ENCODE results near the gene DPH1.

DPH1 gene

GRCh38 chr17:2049333-2050299, 19.7 kb downstream of the DPH1 start:
- DNase-seq (ENCODE audit: low read depth, low spot score) = no peak

- DNase-seq (ENCODE audit: low read depth, low spot score) = no peak
Observed at GRCh38 chr17:2050300-2051060, 20.5 kb downstream of the DPH1 start.

DNA sequence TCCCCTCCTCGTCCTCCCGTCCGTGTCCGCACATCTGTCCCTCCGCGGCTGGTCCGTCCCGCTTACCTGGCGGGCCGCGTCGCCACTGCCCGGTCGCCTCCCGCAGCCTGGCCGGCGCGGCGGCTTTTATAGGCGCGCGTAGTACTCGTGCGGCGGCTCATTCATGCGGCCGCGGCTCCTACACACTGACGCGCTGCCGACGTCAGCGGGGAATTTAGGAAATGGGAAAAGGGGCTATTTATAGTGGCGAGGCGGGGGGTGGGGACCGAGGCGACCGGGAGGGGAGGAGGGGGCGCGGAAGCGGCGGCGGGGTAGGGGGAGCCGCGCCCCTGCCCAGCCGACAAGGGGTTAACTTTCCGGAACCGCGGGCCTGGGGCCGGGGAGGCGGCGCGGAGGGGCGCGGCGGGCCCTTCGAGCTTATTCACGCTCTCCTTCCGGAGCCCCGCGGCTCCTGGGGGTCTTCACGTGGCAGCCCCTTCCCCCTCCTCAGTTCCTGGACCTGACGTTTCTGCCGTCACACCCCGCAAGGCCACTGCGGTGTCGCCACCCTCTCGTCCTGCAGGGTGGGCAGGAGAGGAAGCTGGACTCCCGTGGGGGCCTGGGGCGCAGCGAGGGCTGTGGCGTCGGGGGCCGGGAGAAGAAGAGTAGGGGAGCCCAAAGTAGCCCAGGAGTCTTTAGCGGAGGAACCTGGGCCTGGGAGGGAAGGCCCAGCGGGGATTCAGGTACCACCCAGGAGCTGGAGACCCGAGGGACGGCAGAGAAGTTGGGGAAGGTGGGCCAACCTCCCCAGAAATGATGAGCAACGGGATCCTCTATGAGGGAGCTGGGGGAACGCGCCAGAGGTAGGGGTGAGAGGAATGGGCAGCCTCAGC, 21.3 kb downstream of the DPH1 start:
- DNase-seq (ENCODE audit: low read depth, low spot score) = no peak

GRCh38 chr17:2051933-2052559, 22.1 kb downstream of the DPH1 start:
- no peak for DNase-seq (ENCODE audit: low read depth, low spot score)

DNA sequence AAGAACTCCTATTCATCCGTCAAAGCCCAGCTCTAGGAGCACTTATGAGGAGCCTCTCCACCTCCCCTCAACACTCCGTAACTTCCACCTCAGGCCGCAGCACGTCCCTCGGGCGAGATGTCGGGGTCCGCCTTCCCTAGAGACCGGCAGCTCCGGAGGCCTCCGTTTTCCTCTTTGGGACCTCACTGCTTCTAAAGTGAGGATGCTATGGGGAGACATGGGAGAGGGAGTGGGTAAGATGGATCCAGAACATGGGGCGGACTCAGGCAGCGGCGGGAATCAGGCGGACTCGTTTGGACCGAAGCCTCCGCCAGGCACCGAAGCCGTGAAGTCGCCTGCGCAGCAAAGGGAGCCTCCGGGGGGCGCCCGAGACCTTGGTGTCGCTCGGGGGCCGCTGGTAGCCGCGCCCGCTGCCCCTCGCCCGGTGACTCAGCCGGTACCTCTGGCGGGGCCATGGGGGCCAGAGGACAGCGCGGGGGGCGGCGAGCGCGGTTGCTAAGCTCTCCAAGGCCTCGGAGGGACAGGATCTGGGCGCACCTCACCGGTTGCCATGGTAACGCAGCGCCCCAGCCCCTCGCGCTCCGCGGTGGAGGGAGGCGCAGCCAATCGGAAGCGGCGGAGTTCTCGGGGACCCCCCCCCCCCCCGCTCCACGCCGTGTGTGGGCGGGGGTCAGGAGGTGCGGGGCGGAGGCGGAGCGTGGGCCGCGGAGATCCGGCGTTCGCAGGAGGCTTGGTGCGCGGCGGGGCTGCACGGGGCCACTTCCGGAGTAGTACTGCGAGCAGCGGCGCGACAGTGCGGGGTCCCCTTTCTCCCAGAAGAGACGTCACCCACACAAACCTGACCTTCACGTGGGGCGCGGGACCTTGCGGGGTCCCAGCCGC, 23.7 kb downstream of the DPH1 start:
- DNase-seq (ENCODE audit: low read depth, low spot score) = no peak

DNA sequence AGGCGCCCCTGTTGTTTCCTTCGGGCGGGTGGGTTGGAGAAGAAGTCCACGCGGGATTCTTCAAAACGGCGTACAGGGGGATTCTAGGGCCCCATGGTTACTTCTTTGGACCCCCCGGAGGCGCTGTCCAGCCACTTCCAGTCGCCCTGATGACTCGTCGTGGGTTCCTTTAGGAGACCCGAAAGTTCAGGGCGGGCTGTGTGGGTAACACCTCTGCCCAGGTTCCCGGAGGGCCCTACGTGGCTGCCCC, 24.2 kb downstream of the DPH1 start:
- no peak for DNase-seq (ENCODE audit: low read depth, low spot score)

DNA sequence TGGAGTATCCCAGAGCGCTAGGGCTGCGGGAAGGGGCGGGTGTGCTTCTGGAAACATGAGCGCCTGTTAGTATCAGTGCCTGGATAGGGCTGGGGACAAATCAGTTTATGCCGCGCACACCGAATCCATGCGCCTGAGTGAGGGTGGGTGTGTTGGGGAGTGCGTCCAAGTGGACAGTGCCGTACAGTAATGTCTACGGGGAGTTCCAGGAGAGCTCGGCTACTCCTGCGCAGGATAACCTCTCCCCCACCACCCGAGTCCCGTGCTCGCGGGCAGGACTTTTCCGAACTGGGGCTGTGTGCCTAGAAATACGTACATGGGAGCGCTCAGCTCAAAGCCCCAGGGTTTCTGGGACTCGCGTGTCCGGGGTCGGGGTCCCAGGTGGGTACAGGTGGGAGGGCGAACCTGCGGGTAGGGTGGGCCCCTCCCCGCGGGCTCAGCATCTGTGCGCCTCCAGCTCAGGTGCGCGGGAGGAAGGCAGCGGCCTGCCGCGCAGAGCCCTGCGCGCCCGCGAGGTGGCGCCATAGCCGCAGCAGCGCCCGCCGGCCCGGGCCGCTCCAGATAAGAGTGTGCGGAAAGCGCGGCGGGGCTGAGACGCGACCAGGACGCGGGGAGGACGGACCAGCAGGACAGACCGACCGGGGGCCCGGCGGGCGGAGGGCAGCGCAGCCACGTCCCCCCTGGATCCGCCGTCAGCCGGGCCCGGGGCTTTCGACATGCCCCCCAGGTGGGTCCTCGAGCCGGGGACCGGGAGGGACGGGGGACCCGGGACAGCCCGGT, 24.7 kb downstream of the DPH1 start, which contains the start of gene HIC1:
HIC1 (plus strand) TSS at position 592 of the 780 bp plus-strand sequence. CDS start 1,588 bp downstream, outside the sequence.
- DNase-seq (ENCODE audit: low read depth, low spot score) = no peak

DNA sequence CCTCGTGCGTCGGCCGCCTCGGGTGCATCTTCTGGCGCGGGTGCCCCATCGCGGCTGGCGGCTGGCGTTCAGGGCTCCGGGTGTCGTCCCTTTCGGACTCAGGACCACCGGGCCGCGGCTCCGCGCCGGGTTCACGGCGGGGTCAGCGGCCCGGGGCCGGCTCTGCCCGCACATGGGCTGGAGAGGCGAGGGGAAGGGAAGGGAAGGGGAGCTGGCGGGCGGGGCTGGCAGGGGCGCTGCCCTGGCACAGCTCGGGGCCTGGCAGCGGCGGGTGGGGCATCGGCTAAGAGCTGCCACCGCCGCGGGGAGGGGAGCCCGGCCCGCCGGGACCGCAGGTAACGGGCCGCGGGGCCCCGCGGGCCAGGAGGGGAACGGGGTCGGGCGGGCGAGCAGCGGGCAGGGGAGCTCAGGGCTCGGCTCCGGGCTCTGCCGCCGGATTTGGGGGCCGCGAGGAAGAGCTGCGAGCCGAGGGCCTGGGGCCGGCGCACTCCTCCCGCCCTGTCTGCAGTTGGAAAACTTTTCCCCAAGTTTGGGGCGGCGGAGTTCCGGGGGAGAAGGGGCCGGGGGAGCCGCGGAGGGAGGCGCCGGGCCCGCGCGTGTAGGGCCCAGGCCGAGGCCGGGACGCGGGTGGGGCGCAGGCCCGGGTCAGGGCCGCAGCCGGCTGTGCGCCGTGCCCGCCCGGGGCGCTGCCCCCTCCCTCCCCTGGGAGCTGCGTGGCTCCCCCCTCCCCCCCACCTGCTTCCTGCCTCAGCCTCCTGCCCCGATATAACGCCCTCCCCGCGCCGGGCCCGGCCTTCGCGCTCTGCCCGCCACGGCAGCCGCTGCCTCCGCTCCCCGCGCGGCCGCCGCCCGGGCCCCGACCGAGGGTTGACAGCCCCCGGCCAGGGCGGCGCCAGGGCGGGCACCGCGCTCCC, 25.6 kb downstream of the DPH1 start:
- no peak for DNase-seq (ENCODE audit: low read depth, low spot score)

DNA sequence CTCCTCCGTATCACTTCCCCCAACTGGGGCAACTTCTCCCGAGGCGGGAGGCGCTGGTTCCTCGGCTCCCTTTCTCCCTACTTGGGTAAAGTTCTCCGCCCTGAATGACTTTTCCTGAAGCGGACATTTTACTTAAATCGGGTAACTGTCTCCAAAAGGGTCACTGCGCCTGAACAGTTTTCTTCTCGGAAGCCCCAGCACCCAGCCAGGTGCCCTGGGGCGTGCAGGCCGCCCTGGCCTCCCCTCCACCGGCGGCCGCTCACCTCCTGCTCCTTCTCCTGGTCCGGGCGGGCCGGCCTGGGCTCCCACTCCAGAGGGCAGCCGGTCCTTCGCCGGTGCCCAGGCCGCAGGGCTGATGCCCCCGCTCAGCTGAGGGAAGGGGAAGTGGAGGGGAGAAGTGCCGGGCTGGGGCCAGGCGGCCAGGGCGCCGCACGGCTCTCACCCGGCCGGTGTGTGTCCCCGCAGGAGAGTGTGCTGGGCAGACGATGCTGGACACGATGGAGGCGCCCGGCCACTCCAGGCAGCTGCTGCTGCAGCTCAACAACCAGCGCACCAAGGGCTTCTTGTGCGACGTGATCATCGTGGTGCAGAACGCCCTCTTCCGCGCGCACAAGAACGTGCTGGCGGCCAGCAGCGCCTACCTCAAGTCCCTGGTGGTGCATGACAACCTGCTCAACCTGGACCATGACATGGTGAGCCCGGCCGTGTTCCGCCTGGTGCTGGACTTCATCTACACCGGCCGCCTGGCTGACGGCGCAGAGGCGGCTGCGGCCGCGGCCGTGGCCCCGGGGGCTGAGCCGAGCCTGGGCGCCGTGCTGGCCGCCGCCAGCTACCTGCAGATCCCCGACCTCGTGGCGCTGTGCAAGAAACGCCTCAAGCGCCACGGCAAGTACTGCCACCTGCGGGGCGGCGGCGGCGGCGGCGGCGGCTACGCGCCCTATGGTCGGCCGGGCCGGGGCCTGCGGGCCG, 26.5 kb downstream of the DPH1 start:
- DNase-seq (ENCODE audit: low read depth, low spot score) = no peak

DNA sequence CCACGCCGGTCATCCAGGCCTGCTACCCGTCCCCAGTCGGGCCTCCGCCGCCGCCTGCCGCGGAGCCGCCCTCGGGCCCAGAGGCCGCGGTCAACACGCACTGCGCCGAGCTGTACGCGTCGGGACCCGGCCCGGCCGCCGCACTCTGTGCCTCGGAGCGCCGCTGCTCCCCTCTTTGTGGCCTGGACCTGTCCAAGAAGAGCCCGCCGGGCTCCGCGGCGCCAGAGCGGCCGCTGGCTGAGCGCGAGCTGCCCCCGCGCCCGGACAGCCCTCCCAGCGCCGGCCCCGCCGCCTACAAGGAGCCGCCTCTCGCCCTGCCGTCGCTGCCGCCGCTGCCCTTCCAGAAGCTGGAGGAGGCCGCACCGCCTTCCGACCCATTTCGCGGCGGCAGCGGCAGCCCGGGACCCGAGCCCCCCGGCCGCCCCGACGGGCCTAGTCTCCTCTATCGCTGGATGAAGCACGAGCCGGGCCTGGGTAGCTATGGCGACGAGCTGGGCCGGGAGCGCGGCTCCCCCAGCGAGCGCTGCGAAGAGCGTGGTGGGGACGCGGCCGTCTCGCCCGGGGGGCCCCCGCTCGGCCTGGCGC, 27.3 kb downstream of the DPH1 start:
- DNase-seq (ENCODE audit: low read depth, low spot score) = no peak

- DNase-seq (ENCODE audit: low read depth, low spot score) = no peak
Observed at GRCh38 chr17:2057760-2058585, 28.0 kb downstream of the DPH1 start.

- no peak for DNase-seq (ENCODE audit: low read depth, low spot score)
Observed at GRCh38 chr17:2058586-2059546, 28.9 kb downstream of the DPH1 start.

DNA sequence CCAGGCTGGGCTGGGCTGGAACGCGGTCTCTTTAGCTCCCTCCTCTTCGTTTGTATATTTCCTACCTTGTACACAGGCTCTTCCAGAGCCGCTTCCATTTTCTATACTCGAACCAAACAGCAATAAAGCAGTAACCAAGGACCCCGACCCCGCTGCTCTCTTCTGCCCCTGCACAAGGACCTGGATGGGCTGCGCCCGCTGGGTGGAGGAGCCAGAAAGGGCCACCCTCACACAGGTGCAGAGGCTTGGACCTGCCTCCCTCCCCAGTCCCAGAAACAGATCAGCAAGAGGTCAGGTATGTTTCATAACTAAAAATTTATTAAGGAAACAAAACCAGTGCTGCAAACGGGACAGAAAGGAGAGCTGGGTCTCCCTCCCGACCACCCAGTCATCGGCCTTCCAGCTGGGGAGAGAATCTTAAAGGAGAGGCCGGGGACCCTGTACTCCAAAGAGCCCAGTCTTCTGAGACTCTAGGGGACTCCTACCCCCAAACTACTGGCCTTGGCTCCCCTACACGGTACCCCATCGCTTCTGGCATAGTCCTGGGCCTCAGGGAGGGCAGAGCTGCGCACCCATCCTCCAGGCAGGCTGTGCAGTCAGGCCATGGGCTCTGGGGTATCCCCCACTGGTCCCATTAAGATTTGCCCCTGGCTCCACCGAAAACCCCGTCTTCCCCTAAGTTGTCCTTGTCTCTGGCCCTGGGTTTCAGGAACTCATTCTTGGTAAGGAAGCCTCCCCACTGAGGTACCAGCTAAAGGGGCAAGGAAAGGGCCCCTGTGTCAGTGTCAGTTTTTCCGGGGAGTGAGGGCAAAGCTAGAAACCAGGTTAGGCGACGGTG, 29.8 kb downstream of the DPH1 start:
- DNase-seq (ENCODE audit: low read depth, low spot score) = no peak

DNA sequence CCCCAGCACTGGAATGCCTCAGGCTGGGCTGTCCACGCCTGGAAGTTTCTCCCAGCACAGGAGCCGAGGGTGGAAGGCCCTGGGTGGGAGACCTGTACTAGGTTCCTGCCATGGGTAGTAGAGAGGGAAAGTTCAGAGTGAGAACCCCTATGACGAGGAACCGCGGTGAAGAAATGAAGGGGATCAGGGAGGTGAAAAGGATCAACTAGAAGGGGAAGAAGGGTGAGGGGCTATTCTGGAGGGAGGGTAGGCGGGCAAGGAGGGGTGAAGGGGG, 30.4 kb downstream of the DPH1 start:
- DNase-seq (ENCODE audit: low read depth, low spot score) = no peak
